Measurements from ENCODE around the gene FAM120B.

Gene FAM120B

DNA sequence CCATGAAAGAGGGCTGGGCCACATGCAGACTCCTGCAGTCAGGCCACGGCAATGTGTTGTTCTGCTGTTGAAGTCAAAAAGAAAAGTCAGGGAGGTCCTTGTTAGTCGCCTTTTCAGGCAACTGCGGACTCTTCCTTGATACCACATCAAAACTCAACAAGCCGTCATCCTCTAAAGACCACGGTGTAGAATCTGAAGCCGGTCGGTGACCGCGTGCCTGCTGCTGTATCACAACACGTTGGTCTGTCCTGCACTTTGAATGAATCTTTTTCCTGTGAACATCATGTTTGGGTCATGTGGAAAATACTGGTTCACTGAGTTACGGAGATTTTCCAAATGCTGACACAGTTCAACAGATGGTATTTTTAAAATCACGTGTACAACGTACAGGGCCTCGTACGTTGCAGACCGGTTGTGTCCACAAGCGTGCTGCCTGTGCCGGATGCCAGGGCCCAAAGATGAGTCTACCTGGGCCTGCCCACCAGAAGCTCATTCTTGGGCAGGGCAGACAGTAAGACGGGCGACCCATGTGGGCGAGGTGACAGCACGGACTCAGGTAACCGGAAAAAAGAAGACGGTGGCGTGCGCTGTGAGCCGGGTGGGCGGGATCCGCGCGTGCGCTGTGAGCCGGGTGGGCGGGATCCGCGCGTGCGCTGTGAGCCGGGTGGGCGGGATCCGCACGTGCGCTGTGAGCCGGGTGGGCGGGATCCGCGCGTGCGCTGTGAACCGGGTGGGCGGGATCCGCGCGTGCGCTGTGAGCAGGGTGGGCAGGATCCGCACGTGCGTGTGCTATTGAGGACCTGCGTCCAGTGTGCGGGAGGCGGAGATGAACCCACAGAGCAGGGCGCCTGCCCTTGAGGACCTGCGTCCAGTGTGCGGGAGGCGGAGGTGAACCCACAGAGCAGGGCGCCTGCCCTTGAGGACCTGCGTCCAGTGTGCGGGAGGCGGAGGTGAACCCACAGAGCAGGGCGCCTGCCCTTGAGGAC, 114.5 kb downstream of the FAM120B start:
- no peak for DNase-seq (ENCODE audit: low read depth)

GRCh38 chr6:170421921-170422320, 115.4 kb downstream of the FAM120B start:
- DNase-seq (ENCODE audit: low read depth): no peak

DNA sequence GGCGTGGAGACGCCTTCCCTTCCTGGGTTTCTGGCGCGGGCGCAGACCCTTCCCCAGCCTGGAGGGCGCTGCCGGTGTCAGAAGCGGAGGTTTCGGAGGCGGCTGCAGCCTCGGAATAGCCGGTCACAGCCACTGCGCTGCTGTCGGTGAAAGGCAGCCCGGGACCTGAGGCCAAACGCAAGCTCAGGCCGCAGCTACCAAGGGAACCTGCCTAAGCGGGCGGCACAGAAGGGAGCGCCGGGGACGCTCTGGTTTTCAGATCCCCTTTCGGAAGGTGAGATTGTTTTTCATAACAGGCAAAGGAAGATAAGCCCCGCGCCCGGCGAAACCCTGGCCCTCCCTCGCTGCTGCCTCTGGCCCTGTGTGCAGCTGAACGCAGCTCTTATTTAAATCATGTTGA, 116.5 kb downstream of the FAM120B start:
- DNase-seq (ENCODE audit: low read depth): no peak

DNA sequence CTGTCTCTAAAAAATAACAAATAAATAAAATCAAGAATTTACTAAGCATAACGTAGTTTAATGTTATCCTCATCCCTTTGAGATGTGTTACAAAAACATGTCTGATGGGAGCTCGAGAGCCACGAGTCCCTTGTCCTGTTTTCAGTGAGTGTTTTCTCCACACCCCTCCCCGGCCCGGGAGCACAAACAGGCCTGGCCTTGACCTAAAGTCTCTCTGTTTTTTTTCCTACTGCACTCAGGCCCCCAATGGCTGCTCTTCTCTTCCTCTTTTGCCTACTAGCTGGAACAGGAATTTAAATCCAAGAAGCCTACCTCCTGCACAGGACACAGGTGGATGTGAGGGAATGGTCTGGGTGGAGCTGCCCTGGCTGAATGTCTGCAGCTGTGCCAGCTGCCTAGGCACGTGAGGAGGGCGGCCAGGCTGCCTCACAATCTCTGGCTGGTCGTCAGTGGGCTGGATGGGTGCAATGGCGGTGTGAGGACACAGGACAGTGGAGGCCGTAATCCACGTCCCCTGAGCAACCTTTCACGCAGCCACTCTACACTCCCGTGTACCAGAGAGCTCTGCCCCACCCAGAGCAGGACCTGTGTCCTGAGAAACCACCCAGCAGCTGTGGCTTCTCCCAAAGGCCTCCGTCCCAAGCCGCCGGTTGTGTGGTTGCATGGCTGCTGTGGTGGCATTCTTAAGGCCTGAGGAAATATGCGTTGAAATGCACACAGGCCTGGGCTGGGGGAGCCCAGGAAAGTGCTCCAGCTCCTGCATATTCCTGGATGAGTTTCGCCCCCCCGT, 117.5 kb downstream of the FAM120B start:
- no peak for DNase-seq (ENCODE audit: low read depth)

GRCh38 chr6:170424604-170425126, 118.1 kb downstream of the FAM120B start:
- DNase-seq (ENCODE audit: low read depth): no peak

GRCh38 chr6:170429450-170429849, 122.9 kb downstream of the FAM120B start:
- no peak for DNase-seq (ENCODE audit: low read depth)

DNA sequence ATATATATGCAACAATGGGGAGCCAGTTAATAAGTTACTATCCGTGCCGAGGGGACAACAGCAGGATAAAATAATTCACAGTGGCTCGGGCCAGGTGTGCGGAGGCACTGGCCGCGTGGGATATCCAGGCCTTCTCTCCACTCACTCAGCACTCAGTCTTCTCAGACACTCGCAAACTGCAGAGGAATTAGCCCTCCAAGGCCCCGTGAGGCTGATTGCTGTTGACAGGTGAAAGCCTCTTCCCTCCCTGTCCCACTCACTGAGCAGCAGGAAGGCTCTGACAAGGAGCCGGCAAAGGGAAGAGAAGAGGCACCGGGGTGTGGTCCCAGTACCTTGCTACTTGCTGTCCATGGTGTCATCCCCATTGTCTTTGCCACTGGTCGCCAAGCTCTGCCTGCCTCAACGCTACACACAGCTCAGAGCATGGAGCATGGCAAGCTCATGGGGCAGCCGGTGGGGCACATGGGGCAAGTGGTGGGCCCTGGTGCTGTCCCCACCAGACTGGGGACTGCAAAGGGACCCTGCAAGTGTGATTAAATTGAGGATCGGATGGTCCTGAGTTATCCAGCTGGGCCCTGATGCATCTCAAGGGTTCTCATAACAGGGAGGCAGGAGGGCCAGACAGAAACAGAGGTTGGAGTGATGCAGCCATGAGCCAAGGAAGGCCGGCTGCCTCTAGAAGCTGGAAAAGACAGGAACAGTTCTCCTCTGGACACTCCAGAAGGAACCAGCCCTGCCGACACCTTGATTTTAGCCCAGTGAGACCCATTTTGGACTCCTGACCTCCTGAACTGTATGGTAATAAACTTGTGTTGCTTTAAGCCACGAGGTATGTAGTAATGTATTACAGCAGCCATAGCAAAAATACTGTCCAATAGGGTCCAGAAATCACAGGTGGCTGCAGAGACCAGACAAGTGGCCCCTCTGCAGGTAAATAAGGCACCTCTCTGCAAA, 126.9 kb downstream of the FAM120B start:
- no peak for DNase-seq (ENCODE audit: low read depth)

GRCh38 chr6:170434117-170434820, 127.7 kb downstream of the FAM120B start:
- DNase-seq (ENCODE audit: low read depth): no peak

DNA sequence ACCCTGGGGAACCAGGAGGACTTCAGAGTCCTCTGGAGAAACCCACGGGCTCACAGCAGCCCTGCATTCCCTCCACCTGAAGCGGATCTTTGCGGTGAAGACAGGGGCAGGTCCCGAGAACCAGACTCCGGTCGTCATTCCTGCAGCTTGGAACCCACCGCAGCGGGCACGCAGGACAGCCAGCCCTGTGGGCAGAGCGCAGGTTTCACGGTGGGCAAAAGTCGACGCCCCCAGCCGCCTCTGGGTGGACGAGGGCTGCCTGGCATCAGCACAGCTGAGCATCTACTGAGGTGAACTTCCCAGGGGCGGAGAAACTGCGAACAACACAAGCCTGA, 128.2 kb downstream of the FAM120B start:
- no peak for DNase-seq (ENCODE audit: low read depth)

DNA sequence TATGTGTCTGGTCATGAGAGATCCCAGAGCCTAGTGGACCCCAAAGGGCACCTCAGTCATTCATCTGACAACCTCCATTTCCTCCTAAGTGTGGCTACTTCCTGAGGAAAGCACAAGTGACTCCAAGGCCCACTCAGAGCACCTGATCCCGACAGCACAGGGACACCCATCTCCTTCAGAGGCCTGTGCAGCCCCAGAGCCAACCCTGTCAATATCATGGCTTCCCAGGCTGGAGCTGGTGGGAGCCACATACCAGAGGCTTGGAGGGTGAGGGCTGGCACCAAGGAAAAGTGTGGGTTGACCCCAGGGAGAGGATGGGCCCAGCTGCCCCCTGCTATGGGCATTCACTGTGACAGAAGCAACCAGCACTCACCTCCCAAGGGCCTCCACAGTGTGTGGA, 129.2 kb downstream of the FAM120B start:
- no peak for DNase-seq (ENCODE audit: low read depth)

DNA sequence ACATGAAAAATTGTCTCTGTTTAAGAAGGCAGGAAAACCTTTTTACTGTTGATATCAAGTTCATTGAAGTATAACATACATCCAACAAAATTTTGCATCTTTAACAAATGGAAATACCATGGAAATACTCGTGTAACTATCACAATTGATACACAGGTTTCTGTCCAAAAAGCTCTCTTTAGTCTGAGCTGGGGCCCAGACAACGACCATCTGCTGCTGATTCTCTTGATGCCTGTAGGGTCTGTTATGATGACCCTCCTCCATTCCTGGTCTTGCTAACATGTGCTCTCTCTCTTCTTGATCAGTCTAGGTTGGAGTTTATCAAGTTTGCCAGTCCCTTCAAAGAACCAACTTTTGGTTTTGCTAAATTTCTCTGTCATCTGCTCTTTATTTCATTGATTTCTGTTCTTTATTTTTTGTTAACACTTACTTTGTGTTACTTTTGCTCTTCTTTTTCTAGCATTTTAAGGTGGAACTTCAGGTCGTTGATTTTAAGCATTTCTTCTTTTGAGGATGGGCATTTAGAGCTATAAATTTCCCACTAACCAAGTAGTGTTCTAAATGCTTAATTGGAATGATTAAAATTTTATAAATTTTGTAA, 129.8 kb downstream of the FAM120B start:
- DNase-seq (ENCODE audit: low read depth): no peak

DNA sequence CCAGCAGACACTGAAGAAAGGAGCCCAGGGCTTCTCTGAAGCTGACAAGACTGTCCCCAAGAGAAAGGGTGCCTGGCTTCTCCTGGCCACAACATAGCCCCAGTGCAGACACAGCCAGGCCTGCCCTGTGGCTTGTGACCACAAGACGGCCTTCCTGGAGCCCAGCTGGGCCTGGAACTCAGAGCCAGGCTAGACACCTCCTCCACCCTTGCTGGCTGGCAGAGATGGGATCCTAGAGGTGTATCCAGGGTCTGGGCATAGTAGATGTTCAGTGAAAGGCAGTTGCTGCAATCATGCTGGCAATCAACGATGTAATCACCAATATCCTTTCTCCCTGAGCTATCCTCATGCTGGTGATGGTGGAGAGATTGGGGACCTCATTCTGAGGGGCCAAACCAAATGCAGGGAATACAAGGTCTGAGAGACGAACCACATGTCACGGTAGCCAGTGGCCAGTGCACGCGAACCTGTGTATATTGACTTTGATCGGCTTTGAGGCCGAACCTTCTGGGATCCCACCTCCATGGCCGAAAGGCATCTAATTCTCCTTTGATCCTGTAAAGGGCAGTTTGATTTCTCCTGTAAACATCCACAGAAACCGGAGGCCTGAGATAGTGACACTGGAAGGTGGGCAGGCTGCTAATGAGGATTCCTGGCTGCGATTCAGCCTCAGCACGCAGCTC, 131.3 kb downstream of the FAM120B start:
- no peak for DNase-seq (ENCODE audit: low read depth)

DNA sequence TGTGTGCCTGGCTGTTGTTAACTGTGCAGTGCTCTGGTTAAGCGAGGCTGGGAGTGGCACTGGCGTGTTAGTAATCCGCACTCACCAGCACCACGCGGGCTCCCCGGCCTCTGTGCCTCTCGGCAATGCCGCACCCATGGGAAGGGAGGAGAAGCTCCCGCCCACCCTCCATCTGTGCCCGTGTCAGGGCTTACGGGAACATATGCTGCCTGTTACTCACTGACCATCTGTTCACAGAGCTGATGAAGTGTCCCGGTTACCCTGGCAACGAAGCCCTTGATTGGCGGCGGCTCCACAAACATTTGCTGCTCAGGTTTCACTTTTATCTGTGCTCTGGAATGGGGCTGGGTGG, 131.8 kb downstream of the FAM120B start:
- no peak for DNase-seq (ENCODE audit: low read depth)

DNA sequence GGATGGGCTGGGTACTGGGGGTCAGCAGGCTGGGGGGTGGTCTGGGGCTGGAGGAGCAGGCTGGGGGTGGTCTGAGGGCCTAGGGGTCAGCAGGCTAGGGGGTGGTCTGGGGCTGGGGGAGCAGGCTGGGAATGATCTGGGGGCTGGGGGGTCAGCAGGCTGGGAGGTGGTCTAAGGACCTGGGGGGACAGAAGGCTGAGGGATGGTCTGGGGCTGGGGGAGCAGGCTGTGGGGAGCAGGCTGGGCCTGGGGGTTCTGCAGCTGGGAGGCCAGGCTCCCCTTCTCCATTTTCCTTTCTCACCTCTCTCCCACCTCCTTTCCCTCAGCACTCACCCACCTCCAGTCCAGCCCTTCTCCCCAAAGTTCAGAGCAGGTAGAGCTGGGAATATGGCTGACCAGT, 132.3 kb downstream of the FAM120B start:
- no peak for DNase-seq (ENCODE audit: low read depth)

GRCh38 chr6:170439366-170440361, 133.1 kb downstream of the FAM120B start:
- DNase-seq (ENCODE audit: low read depth): no peak

GRCh38 chr6:170440437-170440836, 133.9 kb downstream of the FAM120B start:
- DNase-seq (ENCODE audit: low read depth): no peak

DNA sequence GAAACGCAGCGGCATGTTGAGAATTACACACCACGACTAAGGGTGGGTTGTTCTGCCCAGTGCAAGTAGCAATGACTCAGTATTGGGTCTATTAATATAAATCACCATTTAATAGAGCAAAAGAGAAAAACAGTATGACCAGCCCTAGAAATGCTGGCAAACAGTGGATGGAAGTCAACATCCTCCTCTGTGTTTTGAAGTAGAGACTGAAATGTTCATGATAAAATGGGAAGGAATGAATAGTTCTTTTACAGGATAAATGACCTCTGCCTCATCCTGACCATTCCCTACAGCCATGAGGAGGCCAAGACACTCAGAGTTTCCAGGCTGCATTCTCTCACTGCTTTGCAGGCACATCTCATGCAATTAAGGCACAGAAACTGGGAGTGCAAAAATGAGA, 134.8 kb downstream of the FAM120B start:
- DNase-seq (ENCODE audit: low read depth): no peak

GRCh38 chr6:170442596-170442995, 136.0 kb downstream of the FAM120B start:
- DNase-seq (ENCODE audit: low read depth): no peak

- no peak for DNase-seq (ENCODE audit: low read depth)
These were observed 136.6 kb downstream of the FAM120B start for GRCh38 chr6:170443151-170443662.

Data from activated T-helper 9 cell treated with anti-CD3 and anti-CD28 coated beads, Interleukin-2, amount 50 U/mL, for 16 hours (primary cell).